T-helper 22 cell (primary cell): ENCODE data around the gene CES5A.
"Not testable (repeated sequence)": the region's sequence is repeated elsewhere in the genome, so short reads cannot be mapped to it uniquely, and the experiment has no call there.

Experiments
- DNase-seq: peaks from one replicate; pipeline ENCODE4 v3.0.0-alpha.2; 2020; ENCODE audit warnings: low read depth

Gene CES5A

GRCh38 chr16:55873122-55873521 lies 2.1 kb downstream of the CES5A start:
- no peak for DNase-seq

DNA sequence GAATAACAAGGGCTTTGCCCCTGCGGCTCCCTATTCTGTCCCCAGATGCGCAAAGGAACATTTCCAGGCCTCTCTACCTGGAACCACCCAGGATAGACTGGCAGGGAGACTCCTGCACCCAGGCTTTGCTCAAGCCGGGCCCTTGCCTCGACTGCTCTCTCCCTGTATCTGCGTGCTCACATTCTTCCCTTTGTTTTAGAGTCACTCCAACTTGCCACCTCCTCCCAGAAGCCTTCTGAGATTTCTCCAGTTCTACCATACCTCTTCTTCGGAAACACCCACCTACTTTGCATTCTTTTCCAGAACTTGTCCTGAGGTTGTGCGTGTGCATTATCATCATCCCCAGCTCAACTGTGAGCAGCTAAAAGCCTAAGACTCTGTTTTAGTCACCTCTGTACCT lies 3.0 kb downstream of the CES5A start:
- DNase-seq, result no peak

- no peak for DNase-seq
Measured at GRCh38 chr16:55871411-55872038, 3.6 kb downstream of the CES5A start.

GRCh38 chr16:55868980-55869379 lies 6.2 kb downstream of the CES5A start:
- DNase-seq, result no peak

- DNase-seq, result no peak
Measured at GRCh38 chr16:55868137-55868536, 7.0 kb downstream of the CES5A start.

DNA sequence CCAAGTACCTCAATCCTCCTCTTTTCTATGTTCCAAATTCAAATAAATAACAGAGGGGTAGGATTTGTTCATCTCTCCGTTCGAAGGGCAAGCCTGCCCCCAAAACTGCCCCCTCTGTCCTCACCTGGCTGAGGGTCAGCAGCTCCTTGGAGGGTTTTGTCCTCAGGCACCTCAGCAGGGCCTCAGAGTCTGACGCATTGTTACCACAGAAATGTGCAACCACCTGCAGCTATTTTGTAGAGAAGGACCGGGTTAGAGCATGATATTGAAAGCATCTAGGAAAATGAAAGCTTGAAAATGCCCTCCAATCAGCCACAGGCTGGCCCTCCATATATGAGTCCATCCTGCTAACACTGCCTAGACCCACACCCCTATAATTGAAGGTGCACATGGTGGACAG lies 13.9 kb downstream of the CES5A start:
- no peak for DNase-seq

- DNase-seq, result not testable (repeated sequence)
Measured at GRCh38 chr16:55857650-55858049, 17.5 kb downstream of the CES5A start.

DNA sequence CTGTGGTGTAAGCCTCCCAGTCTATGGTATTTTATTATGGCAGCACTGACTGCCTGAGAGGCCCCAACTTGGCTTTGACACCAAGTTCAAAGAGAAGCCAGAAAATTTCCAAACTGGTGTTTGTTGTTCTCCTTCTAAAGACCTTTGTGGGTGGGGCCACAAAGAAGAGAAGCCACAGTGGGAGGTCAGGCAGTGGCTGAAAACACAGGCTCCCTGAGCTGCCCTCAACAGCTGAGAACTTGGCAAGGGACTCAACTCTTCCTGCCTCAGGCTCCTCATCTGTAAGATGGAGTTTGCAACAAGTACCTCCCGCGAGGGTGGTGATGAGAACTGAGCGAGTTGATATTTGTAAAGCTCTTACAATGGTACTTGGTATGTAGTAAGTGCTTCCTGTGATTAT lies 18.2 kb downstream of the CES5A start:
- DNase-seq, result no peak

DNA sequence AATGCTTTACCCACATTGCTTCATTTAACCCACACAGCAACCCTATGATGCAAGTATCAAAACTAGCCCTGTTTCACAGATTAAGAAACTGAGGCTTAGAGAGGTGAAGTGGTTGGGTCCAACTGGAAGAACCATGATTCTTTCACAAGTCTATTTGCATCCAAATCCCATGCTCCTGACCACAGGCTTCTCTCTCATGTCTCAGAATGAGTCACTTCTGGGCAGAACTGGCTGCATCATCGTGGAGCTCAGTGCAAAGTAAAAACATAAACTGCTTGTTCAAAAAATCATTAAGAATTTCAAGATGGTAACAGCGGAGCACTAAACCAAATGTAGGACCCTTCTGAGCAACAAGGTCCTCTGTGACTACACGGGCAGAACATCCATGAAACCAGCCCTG lies 22.1 kb downstream of the CES5A start:
- DNase-seq, result no peak

GRCh38 chr16:55849536-55849935 lies 25.6 kb downstream of the CES5A start:
- DNase-seq, result no peak

DNA sequence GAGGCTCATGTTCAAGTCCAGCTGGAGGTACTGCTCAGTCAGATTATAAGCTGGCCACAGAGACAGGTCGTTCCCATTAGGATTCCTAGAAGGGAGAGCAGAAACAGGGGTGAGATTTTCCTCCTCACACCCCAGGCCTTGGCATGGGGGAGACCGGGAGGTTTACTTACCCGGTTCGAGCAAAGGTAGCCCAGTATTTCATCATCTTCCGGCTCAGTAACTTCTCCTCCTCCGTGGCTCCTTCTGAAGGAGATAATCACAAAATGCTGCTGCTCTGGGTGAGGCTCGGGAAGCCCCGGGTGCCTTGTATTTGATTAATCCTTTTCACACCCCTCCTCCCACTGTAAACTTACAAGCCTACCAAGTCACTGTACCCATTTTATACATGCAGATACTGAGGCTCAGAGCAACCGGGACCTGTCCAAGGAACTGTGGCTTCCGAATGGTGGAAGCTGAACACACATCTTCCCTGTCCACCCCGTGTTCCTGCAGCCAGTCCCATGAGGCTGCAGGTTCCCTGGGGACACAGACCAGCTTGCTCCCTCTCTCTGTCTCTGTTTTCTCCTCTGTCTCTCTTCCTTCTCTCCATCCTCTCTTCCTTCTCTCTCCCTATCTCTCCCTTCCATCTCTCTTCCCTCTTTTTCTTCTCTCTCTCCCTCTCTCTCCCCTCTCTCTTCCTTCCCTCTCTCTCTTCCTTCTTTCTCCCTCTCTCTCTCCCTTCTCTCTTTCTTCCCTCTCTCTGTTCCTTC lies 28.4 kb downstream of the CES5A start:
- no peak for DNase-seq

DNA sequence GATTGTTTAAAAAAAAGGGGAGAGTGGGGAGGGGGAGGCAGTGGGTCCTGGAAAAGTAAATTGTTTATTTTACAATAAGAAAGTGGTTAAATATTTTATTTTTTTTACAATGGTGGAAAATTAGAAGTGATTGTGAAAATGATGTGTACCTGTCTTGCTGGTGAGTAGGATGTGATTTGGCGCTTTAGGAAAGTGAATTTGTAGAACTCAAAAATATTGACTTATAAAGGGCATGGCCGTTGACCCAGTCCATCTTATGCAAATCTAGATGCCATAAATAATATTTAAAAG lies 32.1 kb downstream of the CES5A start:
- no peak for DNase-seq

- no peak for DNase-seq
Measured at GRCh38 chr16:55842369-55843104, 32.6 kb downstream of the CES5A start.

- DNase-seq, result no peak
Measured at GRCh38 chr16:55839115-55839514, 36.1 kb downstream of the CES5A start.

DNA sequence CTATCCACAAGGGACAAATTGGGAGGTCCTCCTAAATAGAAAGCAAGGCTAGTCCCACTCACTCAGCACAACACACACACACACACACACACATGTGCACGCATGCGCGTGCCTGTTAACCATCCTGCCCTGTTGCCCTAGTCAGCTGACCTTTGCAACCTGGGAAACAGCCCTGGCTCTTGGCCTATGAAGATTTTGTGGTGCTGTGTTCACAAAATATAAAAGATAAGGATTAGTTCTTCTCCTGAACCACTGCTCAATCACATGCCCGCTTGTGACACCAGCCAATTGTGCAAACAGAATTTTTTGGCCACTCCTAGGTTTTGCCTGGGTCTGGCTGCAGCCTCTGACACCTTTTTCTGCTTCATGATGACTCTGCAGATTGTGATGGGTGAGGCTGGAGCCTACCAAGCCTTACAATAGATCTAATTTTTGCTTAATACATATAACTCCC lies 39.0 kb downstream of the CES5A start:
- no peak for DNase-seq

GRCh38 chr16:55835581-55835980 lies 39.6 kb downstream of the CES5A start:
- no peak for DNase-seq

GRCh38 chr16:55835173-55835572 lies 40.0 kb downstream of the CES5A start:
- not testable (repeated sequence) for DNase-seq

DNA sequence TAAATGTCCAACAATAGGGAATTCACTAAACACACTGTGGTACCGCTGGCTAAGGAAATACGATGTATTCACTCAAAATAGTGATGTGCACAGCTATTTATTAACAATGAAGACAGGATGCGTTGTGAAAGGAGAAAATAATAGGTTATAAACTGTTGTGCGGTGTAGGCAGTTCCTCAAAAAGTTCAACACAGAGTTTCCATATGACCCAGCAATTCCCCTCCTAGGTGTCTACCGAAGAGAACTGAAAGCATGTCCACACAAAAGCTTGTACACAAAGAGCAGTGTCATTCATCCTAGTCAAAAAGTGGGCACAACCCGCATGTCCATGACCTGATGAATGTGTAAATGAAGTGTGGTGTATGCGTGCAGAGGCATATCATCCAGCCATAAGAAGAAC lies 41.1 kb downstream of the CES5A start:
- no peak for DNase-seq

DNA sequence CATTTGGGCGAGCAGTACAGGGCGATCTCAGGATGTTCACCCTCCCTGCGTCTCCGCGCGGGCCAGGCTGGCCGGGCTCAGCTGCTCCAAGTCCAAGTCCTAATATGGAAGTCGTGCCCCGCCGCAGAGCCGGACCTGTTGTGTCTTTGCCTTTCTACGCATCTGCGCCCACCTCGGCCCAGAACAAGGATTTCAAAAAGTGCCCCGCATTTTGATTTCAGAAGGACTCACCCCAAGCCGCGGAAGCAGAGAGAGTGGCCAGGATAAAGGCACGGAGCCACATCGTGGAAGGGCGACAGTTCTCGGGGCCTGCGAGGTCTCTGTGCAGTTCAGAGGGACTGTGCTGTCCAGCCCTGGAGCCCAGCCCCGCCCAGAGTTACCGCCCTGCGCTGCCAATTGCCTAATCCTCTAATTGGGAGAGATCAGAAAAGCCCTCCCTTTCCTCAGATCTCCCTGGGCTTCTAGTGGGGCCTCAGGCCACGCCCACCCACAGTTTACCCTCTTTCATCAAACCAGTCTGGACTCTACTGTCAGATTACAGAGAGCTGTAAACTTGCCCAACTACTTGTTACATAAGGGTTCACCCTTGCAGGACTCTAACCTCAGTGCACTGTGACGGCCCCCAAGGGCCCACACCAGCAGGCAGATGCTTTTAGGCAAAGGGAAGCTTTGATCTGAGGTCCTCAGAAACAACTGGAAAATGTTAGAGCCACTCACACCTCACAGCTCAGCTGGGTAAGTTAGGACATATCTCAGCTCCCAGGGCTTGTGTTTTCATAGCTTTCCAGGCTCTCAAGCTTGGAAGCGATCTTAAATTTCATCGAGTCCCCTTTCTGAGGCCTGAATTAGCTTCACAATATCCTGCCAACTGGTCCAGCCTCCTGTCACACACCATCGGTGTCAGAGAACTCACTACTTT lies 42.1 kb downstream of the CES5A start, which contains the start of gene CES1:
CES1 (minus strand) TSS at position 324 of the 919 bp plus-strand sequence; CDS start at position 283, 41 bp downstream.
- no peak for DNase-seq

GRCh38 chr16:55832425-55832772 lies 42.8 kb downstream of the CES5A start:
- DNase-seq, result no peak

- no peak for DNase-seq
Measured at GRCh38 chr16:55830658-55831294, 44.4 kb downstream of the CES5A start.

DNA sequence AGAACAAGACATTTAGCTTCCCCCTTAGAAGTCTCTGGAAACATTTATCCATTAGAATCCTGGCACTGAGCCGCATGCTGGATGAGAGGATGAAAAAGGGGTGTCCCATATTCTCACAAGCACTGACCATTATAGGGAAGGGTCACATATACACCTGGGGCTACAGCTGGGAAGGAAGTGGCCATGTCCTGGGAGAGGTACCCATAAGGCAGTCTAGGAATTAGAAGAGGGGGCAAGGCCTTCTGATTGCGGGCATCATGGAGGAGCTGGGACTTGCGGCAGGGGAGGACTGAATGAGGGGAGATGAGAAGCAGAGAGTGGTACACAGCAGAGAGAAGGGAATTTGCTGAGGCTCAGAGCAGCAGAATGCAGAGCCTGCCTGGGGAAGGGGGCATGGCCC lies 45.9 kb downstream of the CES5A start:
- not testable (repeated sequence) for DNase-seq
